Endodermal cell (in vitro differentiated cells): Measurements from ENCODE around the gene ECSCR. TPM values are rescaled to one million over a fixed set of nuclear protein-coding genes. Genes with fewer than 3 reads are reported as not detected.
A peak's percentile ranks its signal among the peaks of the same experiment; 100 is the strongest.

Source experiments
- DNase-seq: peaks from one replicate; pipeline ENCODE4 v3.0.0-alpha.2; 2017
- H3K27ac ChIP-seq: 2 replicates; pipeline ENCODE4 v1.5.1; 2013; ENCODE audit warnings: mild to moderate bottlenecking, low read depth, low read length, moderate library complexity
- H3K27me3 ChIP-seq: 2 replicates; pipeline ENCODE4 v1.6.1; 2013; ENCODE audit warnings: mild to moderate bottlenecking, low read length, moderate library complexity; ENCODE audit not compliant: insufficient read depth, control insufficient read depth, poor library complexity, severe bottlenecking
- H3K36me3 ChIP-seq: 2 replicates; pipeline ENCODE4 v1.7.0; 2013; ENCODE audit warnings: mild to moderate bottlenecking, low read length, moderate library complexity; ENCODE audit not compliant: control insufficient read depth, insufficient read depth
- H3K4me1 ChIP-seq: one replicate; pipeline ENCODE4 v1.7.0; 2013; ENCODE audit warnings: low read length; ENCODE audit not compliant: control insufficient read depth, insufficient read depth
- H3K4me3 ChIP-seq: 2 replicates; pipeline ENCODE4 v1.5.1; 2013; ENCODE audit warnings: mild to moderate bottlenecking, low read length, moderate library complexity
- H3K9ac ChIP-seq: 2 replicates; pipeline ENCODE4 v1.6.1; 2013; ENCODE audit warnings: mild to moderate bottlenecking, low read length, moderate library complexity; ENCODE audit not compliant: poor library complexity, severe bottlenecking; ENCODE audit errors: extremely low read depth
- H3K9me3 ChIP-seq: 2 replicates; pipeline ENCODE4 v1.6.1; 2013; ENCODE audit warnings: mild to moderate bottlenecking, low read length, moderate library complexity; ENCODE audit not compliant: control insufficient read depth
- H3K27ac Mint-ChIP-seq: 2 replicates; pipeline ENCODE4 v1.8.0; 2020; ENCODE audit warnings: mixed read lengths
- H3K27me3 Mint-ChIP-seq: 2 replicates; pipeline ENCODE4 v1.8.0; 2021; ENCODE audit warnings: mild to moderate bottlenecking, mixed read lengths; ENCODE audit not compliant: insufficient read depth
- H3K36me3 Mint-ChIP-seq: 2 replicates; pipeline ENCODE4 v1.8.0; 2020; ENCODE audit warnings: low read depth, mixed read lengths
- H3K4me1 Mint-ChIP-seq: 2 replicates; pipeline ENCODE4 v1.8.0; 2020; ENCODE audit warnings: mixed read lengths
- H3K4me3 Mint-ChIP-seq: 2 replicates; pipeline ENCODE4 v1.8.0; 2020; ENCODE audit warnings: mild to moderate bottlenecking, moderate library complexity, mixed read lengths
- H3K9me3 Mint-ChIP-seq: 2 replicates; pipeline ENCODE4 v1.8.0; 2020; ENCODE audit warnings: mild to moderate bottlenecking, mixed read lengths
- WGBS, 2 experiments: methylation state at CpG; one replicate each; pipeline versions ENCODE4 v1.1.5 to v1.1.7; 2013; ENCODE audit warnings: missing lambda C conversion rate in 2 of 2, mixed read lengths in 1 of 2; ENCODE audit not compliant: insufficient coverage in 1 of 2, insufficient read length in 1 of 2; 5-methylcytosine and 5-hydroxymethylcytosine counted together
- total RNA-seq, 2 donors: library from RNA; stranded (reverse); fragmentation: NEBNext Ultra II Directional in 1 of 2; extraction: Animal tissue kit (Norgen Biotek cat#: 25700) in 1 of 2; gene quantifications; 2 replicates in 1 of 2; 3 replicates in 1 of 2; pipeline ENCODE4 v1.2.1, GENCODE V29; 2021
- TF ChIP-seq, protein P1 (sequence below): fragments of 200-600 bp; sonication (generic); conservative IDR thresholded peaks from 2 replicates; pipeline ENCODE4 v1.5.0; 2021; ENCODE audit warnings: antibody characterized with exemption, mild to moderate bottlenecking

ECSCR gene
- total RNA-seq, 2 donors from 2014 or later, result 0.62 TPM; not detected in 1

DNA sequence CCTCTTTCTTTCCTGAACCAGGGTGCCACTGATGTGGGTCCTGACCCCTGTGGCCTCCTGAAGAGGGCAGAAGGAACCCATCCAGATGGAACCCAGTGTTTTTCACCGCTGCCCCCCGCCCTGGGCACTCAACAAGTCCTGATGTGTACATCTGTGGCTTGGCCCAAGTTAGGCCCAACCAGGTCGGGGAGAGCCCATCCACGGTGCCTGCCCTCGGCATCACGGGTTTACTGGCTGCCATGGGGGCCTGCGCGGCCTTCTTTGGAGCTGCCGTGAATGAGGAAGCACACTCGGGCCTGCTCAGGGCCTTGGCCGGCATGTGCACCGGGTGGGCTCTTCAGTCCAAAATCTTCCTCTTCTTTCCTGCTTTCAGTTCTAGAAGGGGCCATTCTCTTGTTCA, 5.8 kb downstream of the ECSCR start:
- Histone ChIP-seq H3K27ac (no peak overlapping the region), H3K9me3 (no peaks in the 10 kb centered on the region), H3K4me3 (no peak overlapping the region), H3K9ac (no peak overlapping the region), H3K36me3 (no peaks in the 10 kb centered on the region), H3K27me3 (no peaks in the 10 kb centered on the region), H3K4me1 (peaks cover 11% of the 10 kb centered on the region)
- DNase-seq, result no peak
- TF ChIP-seq, protein P1, sequence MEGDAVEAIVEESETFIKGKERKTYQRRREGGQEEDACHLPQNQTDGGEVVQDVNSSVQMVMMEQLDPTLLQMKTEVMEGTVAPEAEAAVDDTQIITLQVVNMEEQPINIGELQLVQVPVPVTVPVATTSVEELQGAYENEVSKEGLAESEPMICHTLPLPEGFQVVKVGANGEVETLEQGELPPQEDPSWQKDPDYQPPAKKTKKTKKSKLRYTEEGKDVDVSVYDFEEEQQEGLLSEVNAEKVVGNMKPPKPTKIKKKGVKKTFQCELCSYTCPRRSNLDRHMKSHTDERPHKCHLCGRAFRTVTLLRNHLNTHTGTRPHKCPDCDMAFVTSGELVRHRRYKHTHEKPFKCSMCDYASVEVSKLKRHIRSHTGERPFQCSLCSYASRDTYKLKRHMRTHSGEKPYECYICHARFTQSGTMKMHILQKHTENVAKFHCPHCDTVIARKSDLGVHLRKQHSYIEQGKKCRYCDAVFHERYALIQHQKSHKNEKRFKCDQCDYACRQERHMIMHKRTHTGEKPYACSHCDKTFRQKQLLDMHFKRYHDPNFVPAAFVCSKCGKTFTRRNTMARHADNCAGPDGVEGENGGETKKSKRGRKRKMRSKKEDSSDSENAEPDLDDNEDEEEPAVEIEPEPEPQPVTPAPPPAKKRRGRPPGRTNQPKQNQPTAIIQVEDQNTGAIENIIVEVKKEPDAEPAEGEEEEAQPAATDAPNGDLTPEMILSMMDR, result no peak
- H3K9me3 Mint-ChIP-seq, result no peaks in the 10 kb centered on the region
- no peaks in the 10 kb centered on the region for H3K36me3 Mint-ChIP-seq
- no peak overlapping the region for H3K4me3 Mint-ChIP-seq
- no peak overlapping the region for H3K27ac Mint-ChIP-seq
- H3K27me3 Mint-ChIP-seq, result no peaks in the 10 kb centered on the region
- peaks cover 19% of the 10 kb centered on the region for H3K4me1 Mint-ChIP-seq
- WGBS, 2 experiments, result 95 to 97% methylated on average over 9 to 12 of the region's 12 CpGs

DNA sequence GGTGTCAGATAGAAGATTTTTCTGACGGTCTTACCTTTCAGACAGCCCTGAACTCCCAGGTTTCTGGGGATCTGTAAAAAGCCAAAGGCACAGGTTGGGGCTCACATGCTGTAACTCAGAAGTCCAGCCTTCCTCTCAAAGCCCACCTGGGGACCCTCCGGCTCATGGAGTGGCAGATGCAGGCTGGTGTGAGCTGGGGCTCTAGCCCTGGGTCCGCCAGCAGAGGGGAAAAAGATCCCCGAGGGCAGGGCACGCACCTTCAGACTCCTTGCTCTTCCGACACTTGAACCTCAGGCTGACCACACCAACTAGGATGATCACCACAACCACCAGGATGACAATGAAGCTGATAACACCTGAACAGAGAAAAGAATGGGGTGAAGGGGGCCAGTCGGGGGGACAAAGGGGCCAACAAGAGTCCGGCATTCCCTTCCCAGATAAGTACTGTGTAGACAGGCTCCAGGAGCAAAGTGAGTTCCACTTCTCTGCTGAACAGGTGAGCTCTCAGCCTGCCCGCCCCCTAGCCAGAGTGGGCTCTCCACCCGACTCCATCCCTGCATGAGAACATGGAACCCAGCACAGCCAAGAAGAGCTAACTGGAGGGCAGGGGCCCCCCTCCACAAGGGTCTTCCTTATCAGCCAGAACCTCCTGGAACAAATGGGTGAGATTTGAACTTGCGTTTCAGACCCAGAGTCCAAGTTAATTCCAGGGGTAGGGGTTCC, 7.8 kb downstream of the ECSCR start:
- Histone ChIP-seq H3K36me3 (no peaks in the 10 kb centered on the region), H3K27me3 (no peaks in the 10 kb centered on the region), H3K4me1 (peaks cover 10% of the 10 kb centered on the region), H3K9ac (no peak overlapping the region), H3K9me3 (no peaks in the 10 kb centered on the region), H3K4me3 (no peak overlapping the region), H3K27ac (no peak overlapping the region)
- TF ChIP-seq, protein P1, result no peak
- no peaks in the 10 kb centered on the region for H3K9me3 Mint-ChIP-seq
- WGBS, 2 experiments, result 95 to 98% methylated on average over 5 to 11 of the region's 11 CpGs
- no peak overlapping the region for H3K27ac Mint-ChIP-seq
- H3K4me3 Mint-ChIP-seq, result no peak overlapping the region
- H3K36me3 Mint-ChIP-seq, result no peaks in the 10 kb centered on the region
- peaks cover 16% of the 10 kb centered on the region for H3K4me1 Mint-ChIP-seq
- no peaks in the 10 kb centered on the region for H3K27me3 Mint-ChIP-seq
- DNase-seq, result peak; percentile 51

DNA sequence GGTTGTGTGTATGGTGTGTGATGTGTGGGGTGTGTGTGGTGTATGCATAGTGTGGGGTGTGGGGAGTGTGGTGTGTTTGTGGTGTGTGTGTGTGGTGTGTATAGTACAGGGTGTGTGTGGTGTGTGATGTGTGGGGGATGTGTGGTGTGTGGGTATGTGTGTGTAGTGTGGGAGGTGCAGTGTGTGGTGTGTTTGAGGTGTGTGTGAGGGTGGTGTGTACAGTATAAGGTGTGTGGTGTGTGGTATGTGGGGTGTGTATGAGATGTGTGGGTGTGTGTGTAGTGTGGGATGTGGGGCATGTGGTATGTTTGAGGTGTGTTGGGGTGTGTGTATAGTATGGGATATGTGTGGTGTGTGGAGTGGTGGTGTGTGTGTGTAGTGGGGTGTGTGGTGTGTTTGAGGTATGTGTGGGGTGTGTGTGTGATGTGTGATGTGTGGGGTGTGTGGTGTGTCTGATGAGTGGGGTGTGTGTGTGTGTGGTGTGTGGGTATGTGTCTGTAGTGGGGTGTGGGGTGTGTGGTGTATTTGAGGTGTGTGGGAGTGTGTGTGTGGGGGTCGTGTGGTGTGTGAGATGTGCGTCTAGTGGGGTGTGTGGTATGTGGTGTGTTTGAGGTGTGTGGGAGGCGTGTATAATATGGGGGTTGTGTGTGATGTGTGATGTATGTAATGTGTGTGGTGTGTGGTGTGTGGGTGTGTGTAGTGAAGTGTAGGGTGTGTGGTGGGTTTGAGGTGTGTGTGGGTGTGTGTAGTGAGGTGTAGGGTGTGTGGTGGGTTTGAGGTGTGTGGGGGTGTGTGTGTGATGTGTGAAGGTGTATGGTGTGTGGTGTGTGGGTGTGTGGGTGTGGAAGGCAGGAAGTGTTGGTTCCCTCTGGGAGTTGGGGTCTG, 8.6 kb downstream of the ECSCR start:
- no peaks in the 10 kb centered on the region for H3K36me3 Mint-ChIP-seq
- H3K27ac Mint-ChIP-seq, result no peak overlapping the region

More for the DNA sequence above, 8.6 kb downstream of the ECSCR start:
- TF ChIP-seq, protein P1, result no peak
- 90 to 93% methylated on average over 3 of the region's 3 CpGs for whole genome bisulfite sequencing, 2 experiments
- no peaks in the 10 kb centered on the region for H3K9me3 ChIP-seq
- Mint-ChIP-seq H3K9me3 (no peaks in the 10 kb centered on the region), H3K4me3 (no peak overlapping the region), H3K4me1 (peaks cover 10% of the 10 kb centered on the region), H3K27me3 (no peaks in the 10 kb centered on the region)
- no peaks in the 10 kb centered on the region for H3K27me3 ChIP-seq
- H3K36me3 ChIP-seq, result no peaks in the 10 kb centered on the region
- no peak overlapping the region for H3K9ac ChIP-seq
- peaks cover 4% of the 10 kb centered on the region for H3K4me1 ChIP-seq
- no peak overlapping the region for H3K27ac ChIP-seq
- no peak overlapping the region for H3K4me3 ChIP-seq
- DNase-seq, result no peak
